K562 (cell line): ENCODE results near the gene H2BK1.
A peak's percentile ranks its signal among the peaks of the same experiment; 100 is the strongest.

Experiments
- HNRNPL ChIP-seq: fragments of 200-400 bp; formaldehyde crosslinking; IDR thresholded peaks from 2 replicates; pipeline ENCODE4 v1.6.1; 2017; ENCODE audit warnings: low read depth, mild to moderate bottlenecking, low read length
- MAFK ChIP-seq: IDR thresholded peaks from 2 replicates; pipeline ENCODE4 v1.6.1; 2011; ENCODE audit warnings: low read length, improper control_type of control experiment
- TF ChIP-seq, protein P1 (sequence below), 3 experiments: IDR thresholded peaks in 2 of 3; conservative IDR thresholded peaks in 1 of 3; 2 replicates each; pipeline ENCODE4 v1.5.1; 2011 to 2012; ENCODE audit warnings: low read length in 3 of 3, mild to moderate bottlenecking in 3 of 3, control low read depth in 2 of 3, improper control_type of control experiment in 1 of 3, inconsistent platforms in 1 of 3, low read depth in 1 of 3, mixed read lengths in 1 of 3, moderate library complexity in 1 of 3; ENCODE audit not compliant: insufficient read depth in 2 of 3

DNA sequence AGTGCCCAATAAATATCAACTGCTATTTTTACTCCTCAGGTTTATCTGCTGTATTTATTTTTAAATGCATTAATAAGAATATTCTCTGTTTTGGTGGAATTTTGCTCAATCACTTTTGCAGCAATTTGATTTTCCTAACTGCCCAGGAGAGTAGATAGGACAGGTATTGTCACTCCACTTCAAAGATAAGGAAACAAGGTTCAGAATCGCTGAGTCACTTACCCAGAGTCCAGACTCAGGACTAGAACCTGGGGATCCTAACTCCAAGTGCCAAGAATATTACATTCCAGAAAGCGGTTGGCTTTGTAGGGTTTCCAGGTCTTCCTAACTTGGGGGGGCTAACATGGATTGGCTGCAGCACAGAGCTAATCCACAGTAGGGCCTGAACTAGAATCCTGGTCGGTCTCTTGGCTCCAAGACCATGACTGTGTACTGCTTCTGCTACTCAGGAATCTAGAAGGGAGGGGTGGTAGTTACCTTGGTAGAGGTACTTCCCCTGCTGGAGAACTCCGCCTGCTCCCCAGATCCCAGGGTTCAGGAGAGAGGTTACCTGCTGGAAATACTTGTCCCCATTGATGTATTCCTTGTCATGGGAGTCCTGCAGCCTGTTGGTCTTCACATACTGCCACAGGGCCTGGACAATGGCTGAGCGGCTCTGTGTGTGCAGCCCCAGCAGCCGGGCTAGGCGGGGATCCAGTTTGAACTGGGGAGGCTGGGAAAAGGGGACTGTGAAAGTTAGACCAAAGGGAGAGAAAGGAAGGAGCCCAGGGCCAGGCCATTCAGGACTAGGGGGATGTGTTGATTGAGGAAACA, 30.9 kb upstream of the H2BK1 start:
- no peak for TF ChIP-seq HNRNPL
- peak; percentile 72 for TF ChIP-seq MAFK
- TF ChIP-seq, protein P1, sequence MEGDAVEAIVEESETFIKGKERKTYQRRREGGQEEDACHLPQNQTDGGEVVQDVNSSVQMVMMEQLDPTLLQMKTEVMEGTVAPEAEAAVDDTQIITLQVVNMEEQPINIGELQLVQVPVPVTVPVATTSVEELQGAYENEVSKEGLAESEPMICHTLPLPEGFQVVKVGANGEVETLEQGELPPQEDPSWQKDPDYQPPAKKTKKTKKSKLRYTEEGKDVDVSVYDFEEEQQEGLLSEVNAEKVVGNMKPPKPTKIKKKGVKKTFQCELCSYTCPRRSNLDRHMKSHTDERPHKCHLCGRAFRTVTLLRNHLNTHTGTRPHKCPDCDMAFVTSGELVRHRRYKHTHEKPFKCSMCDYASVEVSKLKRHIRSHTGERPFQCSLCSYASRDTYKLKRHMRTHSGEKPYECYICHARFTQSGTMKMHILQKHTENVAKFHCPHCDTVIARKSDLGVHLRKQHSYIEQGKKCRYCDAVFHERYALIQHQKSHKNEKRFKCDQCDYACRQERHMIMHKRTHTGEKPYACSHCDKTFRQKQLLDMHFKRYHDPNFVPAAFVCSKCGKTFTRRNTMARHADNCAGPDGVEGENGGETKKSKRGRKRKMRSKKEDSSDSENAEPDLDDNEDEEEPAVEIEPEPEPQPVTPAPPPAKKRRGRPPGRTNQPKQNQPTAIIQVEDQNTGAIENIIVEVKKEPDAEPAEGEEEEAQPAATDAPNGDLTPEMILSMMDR (IDR thresholded peaks at IDR 0.05 in 2 of 3, conservative IDR thresholded peaks at IDR 0.05 in 1 of 3; ENCODE audit: insufficient read depth in 2 of 3, low read depth in 1 of 3, low read length in 3 of 3) = no peak
